GM12875 (cell line): Measurements from ENCODE around the gene GDNF.

Experiments
- H3K4me3 ChIP-seq: one replicate; pipeline ENCODE4 v1.5.1; 2011; ENCODE audit warnings: low read depth, low read length, control low read depth
- CTCF ChIP-seq: IDR thresholded peaks from 2 replicates; pipeline ENCODE4 v1.5.1; 2011; ENCODE audit warnings: low read depth, mild to moderate bottlenecking, control low read depth, inconsistent platforms, low read length, moderate library complexity, borderline replicate concordance; ENCODE audit not compliant: insufficient read depth

GDNF gene

DNA sequence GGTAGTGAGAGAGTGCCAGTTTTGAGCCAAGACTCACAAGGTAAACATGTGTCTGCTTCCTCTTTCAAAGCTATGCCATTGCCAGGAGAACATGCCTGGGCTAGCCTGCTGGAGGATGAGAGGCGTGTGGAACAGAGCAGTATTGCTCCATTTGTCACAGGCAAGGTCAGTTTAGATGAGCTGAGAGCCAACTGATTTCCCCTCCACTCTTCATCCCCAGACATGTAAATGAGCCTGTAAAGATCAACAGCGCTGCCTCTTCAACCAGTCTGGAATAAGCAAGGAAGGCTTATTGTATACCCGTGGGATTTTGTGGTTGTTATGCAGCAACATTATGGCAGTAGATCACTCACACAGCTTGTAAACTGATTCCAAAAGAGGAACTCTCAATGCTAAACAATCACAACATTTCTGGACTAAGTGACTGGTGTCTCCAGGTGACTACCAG, 8.2 kb upstream of the GDNF start:
- no peak overlapping the region for H3K4me3 ChIP-seq
- no peak for TF ChIP-seq CTCF

GRCh38 chr5:37846786-37847310, 7.0 kb upstream of the GDNF start:
- no peak overlapping the region for H3K4me3 ChIP-seq

GRCh38 chr5:37844009-37844408, 4.2 kb upstream of the GDNF start:
- TF ChIP-seq CTCF = no peak
- no peak overlapping the region for H3K4me3 ChIP-seq

More at GRCh38 chr5:37846786-37847310, 7.0 kb upstream of the GDNF start:
- TF ChIP-seq CTCF = no peak

GRCh38 chr5:37842048-37842447, 2.2 kb upstream of the GDNF start:
- TF ChIP-seq CTCF = no peak
- H3K4me3 ChIP-seq = no peak overlapping the region

DNA sequence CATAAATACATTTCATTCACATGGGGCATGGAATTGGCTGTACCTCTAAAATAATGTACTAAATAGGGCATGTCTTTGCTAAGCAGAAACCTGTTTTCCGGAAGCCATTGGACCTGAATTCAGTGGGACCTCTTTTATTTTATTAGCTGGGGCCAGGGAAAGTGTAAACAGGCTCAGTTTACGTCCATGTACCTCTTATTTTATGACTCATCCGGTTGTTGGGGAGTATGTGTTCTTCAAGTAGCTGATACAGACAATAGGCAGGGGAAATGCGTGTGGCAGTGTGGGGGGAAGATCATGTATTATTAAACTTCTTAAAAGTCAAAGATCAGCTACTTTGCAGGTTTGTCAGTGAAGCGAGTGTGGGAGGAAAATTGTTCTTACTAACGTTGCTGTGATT, 1.4 kb upstream of the GDNF start:
- TF ChIP-seq CTCF = no peak
- H3K4me3 ChIP-seq = no peak overlapping the region

DNA sequence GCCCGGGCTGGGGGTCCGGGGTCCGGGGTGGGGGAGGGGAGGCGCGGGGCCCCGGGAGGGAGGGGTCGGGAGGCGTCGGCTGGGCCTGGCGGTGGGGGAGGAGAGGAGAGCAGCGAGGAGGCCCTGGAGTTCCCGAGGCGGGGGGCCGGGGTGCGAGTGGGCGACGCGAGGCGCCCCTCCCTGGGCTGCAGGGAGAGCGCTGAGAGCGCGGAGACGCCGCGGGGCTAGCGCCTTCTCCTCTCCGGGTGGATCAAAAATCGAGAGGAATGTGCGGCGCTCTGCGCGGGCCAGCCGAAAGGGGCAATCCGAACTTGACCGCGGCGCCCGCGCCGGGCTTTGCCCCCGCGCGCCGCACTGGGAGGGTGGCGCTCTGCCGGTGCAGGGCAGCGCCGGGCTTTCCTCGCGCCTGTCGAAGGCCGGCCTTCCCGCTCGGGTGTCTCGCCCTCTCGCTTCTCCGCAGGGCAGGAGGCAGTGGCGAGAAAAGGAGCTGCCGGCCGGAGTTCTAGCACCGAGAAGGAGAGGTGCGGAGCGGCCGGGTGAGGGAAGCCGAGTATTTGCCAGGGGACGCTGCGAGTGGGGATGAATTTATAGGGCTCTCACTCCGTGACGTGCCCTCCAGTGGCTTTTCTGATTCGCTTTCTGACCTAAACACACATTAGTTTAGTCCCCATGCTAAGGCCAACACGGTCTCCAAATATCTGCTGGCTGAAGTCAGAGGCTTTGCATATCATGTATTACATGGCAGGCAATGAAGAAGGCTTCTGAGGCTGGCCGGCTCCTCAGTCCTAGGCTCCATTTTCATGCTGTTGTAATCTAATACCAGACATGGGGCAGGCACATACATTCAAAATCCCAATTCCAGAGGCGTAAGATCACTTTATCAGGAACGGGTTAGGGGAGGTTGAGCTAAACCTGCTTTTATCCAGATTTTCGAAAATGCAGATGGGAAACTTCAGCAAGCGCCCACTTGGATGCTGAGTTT, 503 bp upstream of the GDNF start:
- TF ChIP-seq CTCF = peak; percentile 9; the same call in 1 of the 2 replicates
- no peak overlapping the region for H3K4me3 ChIP-seq
